K562 (cell line): ENCODE data around the gene GPR152.
A peak's percentile ranks its signal among the peaks of the same experiment; 100 is the strongest.

Experiments used
- CBX8 ChIP-seq: fragments of 200-600 bp; sonication (generic); IDR thresholded peaks from 2 replicates; pipeline ENCODE4 v1.6.1; 2012; ENCODE audit warnings: borderline replicate concordance, mixed run types, low read depth, mild to moderate bottlenecking, moderate library complexity, mixed read lengths, low read length, control low read depth, inconsistent platforms; ENCODE audit not compliant: poor library complexity, severe bottlenecking; ENCODE audit errors: extremely low read depth
- EZH2 ChIP-seq: IDR thresholded peaks from 2 replicates; pipeline ENCODE4 v1.6.1; 2012; ENCODE audit warnings: low read depth, mild to moderate bottlenecking, inconsistent platforms, low read length, borderline replicate concordance
- NFRKB ChIP-seq: fragments of 450-650 bp; IDR thresholded peaks from 2 replicates; pipeline ENCODE4 v1.6.1; 2016; ENCODE audit warnings: low read depth
- TF ChIP-seq, protein P1 (sequence below): sonication (generic); formaldehyde crosslinking; IDR thresholded peaks from 2 replicates; pipeline ENCODE4 v1.8.1; 2022; ENCODE audit warnings: missing genetic modification reagents
- TF ChIP-seq, protein P2 (sequence below), 2 experiments: fragments of 450-650 bp in 1 of 2; sonication (generic) in 1 of 2; formaldehyde crosslinking in 1 of 2; IDR thresholded peaks; 2 replicates each; pipeline versions ENCODE4 v1.7.1 to v1.9.0; 2016 to 2022; ENCODE audit warnings: inconsistent platforms in 1 of 2, mild to moderate bottlenecking in 1 of 2, missing genetic modification reagents in 1 of 2

DNA sequence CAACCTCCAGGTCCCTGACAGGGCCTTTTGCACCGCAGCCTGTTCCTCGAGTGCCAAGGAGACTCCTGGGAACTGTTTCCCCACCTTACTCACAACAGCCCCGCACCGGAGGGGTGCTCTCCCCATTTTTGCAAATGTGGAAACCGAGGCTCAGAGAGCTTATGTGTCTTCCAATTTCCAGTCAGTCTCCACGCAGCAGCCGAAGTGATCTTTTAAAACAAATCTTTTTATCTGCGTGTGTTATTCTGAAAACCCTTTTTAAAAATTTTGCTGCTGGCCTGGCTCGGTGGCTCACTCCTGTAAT, 16.9 kb upstream of the GPR152 start:
- TF ChIP-seq, protein P1, sequence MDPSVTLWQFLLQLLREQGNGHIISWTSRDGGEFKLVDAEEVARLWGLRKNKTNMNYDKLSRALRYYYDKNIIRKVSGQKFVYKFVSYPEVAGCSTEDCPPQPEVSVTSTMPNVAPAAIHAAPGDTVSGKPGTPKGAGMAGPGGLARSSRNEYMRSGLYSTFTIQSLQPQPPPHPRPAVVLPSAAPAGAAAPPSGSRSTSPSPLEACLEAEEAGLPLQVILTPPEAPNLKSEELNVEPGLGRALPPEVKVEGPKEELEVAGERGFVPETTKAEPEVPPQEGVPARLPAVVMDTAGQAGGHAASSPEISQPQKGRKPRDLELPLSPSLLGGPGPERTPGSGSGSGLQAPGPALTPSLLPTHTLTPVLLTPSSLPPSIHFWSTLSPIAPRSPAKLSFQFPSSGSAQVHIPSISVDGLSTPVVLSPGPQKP (CRISPR knock-in tag) = no peak
- TF ChIP-seq, protein P2, sequence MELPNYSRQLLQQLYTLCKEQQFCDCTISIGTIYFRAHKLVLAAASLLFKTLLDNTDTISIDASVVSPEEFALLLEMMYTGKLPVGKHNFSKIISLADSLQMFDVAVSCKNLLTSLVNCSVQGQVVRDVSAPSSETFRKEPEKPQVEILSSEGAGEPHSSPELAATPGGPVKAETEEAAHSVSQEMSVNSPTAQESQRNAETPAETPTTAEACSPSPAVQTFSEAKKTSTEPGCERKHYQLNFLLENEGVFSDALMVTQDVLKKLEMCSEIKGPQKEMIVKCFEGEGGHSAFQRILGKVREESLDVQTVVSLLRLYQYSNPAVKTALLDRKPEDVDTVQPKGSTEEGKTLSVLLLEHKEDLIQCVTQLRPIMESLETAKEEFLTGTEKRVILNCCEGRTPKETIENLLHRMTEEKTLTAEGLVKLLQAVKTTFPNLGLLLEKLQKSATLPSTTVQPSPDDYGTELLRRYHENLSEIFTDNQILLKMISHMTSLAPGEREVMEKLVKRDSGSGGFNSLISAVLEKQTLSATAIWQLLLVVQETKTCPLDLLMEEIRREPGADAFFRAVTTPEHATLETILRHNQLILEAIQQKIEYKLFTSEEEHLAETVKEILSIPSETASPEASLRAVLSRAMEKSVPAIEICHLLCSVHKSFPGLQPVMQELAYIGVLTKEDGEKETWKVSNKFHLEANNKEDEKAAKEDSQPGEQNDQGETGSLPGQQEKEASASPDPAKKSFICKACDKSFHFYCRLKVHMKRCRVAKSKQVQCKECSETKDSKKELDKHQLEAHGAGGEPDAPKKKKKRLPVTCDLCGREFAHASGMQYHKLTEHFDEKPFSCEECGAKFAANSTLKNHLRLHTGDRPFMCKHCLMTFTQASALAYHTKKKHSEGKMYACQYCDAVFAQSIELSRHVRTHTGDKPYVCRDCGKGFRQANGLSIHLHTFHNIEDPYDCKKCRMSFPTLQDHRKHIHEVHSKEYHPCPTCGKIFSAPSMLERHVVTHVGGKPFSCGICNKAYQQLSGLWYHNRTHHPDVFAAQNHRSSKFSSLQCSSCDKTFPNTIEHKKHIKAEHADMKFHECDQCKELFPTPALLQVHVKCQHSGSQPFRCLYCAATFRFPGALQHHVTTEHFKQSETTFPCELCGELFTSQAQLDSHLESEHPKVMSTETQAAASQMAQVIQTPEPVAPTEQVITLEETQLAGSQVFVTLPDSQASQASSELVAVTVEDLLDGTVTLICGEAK (IDR thresholded peaks at IDR 0.05) = no peak
- TF ChIP-seq, protein P2 (CRISPR knock-in tag; IDR thresholded peaks at IDR 0.05) = no peak
- TF ChIP-seq EZH2 = no peak
- TF ChIP-seq NFRKB = peak; percentile 55; the same call in 1 of the 2 replicates
- no peak for TF ChIP-seq CBX8
